Stomach (tissue), 4 donors: ENCODE data around the gene RNU5B-1.

ENCODE experiments used
- POLR2A ChIP-seq, 4 donors: fragments of 450-650 bp; IDR thresholded peaks; one replicate each; pipeline ENCODE4 v1.6.1; 2016; ENCODE audit warnings: antibody characterized with exemption in 4 of 4, control low read depth in 2 of 4, mild to moderate bottlenecking in 1 of 4, moderate library complexity in 1 of 4
- POLR2AphosphoS5 ChIP-seq, 3 donors: sonication (generic); formaldehyde crosslinking; IDR thresholded peaks; one replicate each; pipeline ENCODE4 v1.6.1; 2016; ENCODE audit warnings: antibody characterized with exemption in 3 of 3
- TF ChIP-seq, protein P1 (sequence below), 7 experiments: fragments of 450-650 bp in 4 of 7; fragments of 200-600 bp in 3 of 7; sonication (generic) in 3 of 7; IDR thresholded peaks; one replicate each; pipeline ENCODE4 v1.5.1; 2016 to 2019; ENCODE audit warnings: antibody characterized with exemption in 7 of 7, control low read depth in 2 of 7, mild to moderate bottlenecking in 1 of 7

DNA sequence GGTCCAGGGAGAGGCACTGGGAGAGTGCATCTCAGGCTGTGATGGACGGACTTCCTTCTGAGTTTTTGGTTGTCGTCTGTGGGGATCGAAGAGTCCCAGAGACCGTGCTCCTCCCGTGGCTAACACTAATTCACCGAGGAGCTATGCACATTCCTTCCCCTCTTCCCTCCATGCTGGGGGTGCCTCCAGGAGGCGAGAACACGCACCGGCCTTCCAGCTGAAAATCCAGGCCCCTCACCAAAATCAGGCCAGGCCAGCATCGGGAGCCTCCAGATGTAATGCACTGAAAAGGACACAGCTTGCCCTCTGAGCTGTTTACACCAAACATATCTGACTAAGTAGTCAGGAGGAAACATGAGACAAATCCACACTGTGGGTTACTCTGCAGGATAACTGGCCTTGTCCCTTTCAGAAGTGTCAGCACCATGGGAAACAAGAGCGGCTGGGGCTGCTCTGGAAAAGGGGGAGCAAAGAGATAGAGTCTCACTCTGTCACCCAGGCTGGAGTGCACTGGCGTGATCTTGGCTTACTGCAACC, 5.5 kb downstream of the RNU5B-1 start:
- TF ChIP-seq POLR2A (IDR thresholded peaks at IDR 0.05) (no peak), POLR2AphosphoS5 (IDR thresholded peaks at IDR 0.05) (no peak)
- TF ChIP-seq, protein P1, sequence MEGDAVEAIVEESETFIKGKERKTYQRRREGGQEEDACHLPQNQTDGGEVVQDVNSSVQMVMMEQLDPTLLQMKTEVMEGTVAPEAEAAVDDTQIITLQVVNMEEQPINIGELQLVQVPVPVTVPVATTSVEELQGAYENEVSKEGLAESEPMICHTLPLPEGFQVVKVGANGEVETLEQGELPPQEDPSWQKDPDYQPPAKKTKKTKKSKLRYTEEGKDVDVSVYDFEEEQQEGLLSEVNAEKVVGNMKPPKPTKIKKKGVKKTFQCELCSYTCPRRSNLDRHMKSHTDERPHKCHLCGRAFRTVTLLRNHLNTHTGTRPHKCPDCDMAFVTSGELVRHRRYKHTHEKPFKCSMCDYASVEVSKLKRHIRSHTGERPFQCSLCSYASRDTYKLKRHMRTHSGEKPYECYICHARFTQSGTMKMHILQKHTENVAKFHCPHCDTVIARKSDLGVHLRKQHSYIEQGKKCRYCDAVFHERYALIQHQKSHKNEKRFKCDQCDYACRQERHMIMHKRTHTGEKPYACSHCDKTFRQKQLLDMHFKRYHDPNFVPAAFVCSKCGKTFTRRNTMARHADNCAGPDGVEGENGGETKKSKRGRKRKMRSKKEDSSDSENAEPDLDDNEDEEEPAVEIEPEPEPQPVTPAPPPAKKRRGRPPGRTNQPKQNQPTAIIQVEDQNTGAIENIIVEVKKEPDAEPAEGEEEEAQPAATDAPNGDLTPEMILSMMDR (IDR thresholded peaks at IDR 0.05): no peak
